Measurements from ENCODE around the gene ZIC5.
A peak's percentile ranks its signal among the peaks of the same experiment; 100 is the strongest.

The ZIC5 gene

GRCh38 chr13:99980201-99980823 is 8.7 kb upstream of the ZIC5 start:
- POLR2A ChIA-PET, result no interaction called here
- DNase-seq (ENCODE audit: extremely low spot score), result peak; percentile 70

GRCh38 chr13:99979453-99980200 is 8.1 kb upstream of the ZIC5 start:
- no peak for DNase-seq (ENCODE audit: extremely low spot score)
- no peak for TF ChIP-seq CTCF (IDR thresholded peaks at IDR 0.05; ENCODE audit: control extremely low read depth, extremely low read depth, low read depth, missing control alignments)
- ChIA-PET CTCF (no interaction called here), POLR2A (no interaction called here)

More at GRCh38 chr13:99980201-99980823, 8.7 kb upstream of the ZIC5 start:
- no peak for TF ChIP-seq CTCF (IDR thresholded peaks at IDR 0.05; ENCODE audit: control extremely low read depth, extremely low read depth, low read depth, missing control alignments)
- CTCF ChIA-PET, result interaction anchor here (0.8 to 1.4 kb wide), 2 partner anchors 13 to 255 kb away, joined by 3 read pairs; no protein-coding TSS in a partner anchor

- CTCF ChIA-PET, result no interaction called here
- POLR2A ChIA-PET, result no interaction called here
- TF ChIP-seq CTCF (IDR thresholded peaks at IDR 0.05; ENCODE audit: control extremely low read depth, extremely low read depth, low read depth, missing control alignments), result no peak
- DNase-seq (ENCODE audit: extremely low spot score), result no peak
These were observed 7.4 kb upstream of the ZIC5 start for GRCh38 chr13:99978799-99979452.

GRCh38 chr13:99977912-99978798 is 6.6 kb upstream of the ZIC5 start:
- POLR2A ChIA-PET, result no interaction called here
- no peak for DNase-seq (ENCODE audit: extremely low spot score)
- TF ChIP-seq CTCF (IDR thresholded peaks at IDR 0.05; ENCODE audit: control extremely low read depth, extremely low read depth, low read depth, missing control alignments), result no peak
- CTCF ChIA-PET, result no interaction called here

- POLR2A ChIA-PET, result no interaction called here
- CTCF ChIA-PET, result no interaction called here
- no peak for DNase-seq (ENCODE audit: extremely low spot score)
- no peak for TF ChIP-seq CTCF (IDR thresholded peaks at IDR 0.05; ENCODE audit: control extremely low read depth, extremely low read depth, low read depth, missing control alignments)
These were observed 5.9 kb upstream of the ZIC5 start for GRCh38 chr13:99977334-99977911.

- ChIA-PET CTCF (no interaction called here), POLR2A (no interaction called here)
- TF ChIP-seq CTCF (IDR thresholded peaks at IDR 0.05; ENCODE audit: control extremely low read depth, extremely low read depth, low read depth, missing control alignments), result no peak
- no peak for DNase-seq (ENCODE audit: extremely low spot score)
These were observed 5.0 kb upstream of the ZIC5 start for GRCh38 chr13:99976575-99976974.
